ENCODE measurements around the gene BIRC5.

DNA sequence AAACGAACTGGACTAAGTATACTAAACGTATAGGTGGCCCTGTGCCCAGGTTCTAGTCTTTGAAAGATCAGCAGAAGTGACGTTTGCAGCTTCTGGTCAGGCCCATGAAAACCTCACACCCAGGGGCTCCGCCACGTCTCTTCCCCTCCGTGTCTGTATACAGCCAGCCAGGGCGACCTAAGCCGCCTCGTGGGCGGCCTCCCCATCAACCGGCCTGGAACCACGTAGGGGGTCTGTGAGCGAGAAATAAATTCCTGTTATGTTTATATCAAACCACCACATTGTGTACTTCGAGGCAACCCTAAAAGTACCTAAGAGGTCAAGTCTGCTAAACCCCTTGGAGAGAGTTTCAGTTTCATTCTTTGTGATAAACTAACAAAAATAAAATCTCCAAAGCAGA, 34.0 kb upstream of the BIRC5 start:
- TF ChIP-seq, protein P1, sequence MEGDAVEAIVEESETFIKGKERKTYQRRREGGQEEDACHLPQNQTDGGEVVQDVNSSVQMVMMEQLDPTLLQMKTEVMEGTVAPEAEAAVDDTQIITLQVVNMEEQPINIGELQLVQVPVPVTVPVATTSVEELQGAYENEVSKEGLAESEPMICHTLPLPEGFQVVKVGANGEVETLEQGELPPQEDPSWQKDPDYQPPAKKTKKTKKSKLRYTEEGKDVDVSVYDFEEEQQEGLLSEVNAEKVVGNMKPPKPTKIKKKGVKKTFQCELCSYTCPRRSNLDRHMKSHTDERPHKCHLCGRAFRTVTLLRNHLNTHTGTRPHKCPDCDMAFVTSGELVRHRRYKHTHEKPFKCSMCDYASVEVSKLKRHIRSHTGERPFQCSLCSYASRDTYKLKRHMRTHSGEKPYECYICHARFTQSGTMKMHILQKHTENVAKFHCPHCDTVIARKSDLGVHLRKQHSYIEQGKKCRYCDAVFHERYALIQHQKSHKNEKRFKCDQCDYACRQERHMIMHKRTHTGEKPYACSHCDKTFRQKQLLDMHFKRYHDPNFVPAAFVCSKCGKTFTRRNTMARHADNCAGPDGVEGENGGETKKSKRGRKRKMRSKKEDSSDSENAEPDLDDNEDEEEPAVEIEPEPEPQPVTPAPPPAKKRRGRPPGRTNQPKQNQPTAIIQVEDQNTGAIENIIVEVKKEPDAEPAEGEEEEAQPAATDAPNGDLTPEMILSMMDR (IDR thresholded peaks at IDR 0.05): no peak
- TF ChIP-seq EP300 (IDR thresholded peaks at IDR 0.05) (no peak), POLR2A (IDR thresholded peaks at IDR 0.05) (no peak), POLR2AphosphoS5 (IDR thresholded peaks at IDR 0.05) (no peak)

Data from gastroesophageal sphincter (tissue), 3 donors.